SK-N-SH treated with all-trans-retinoic acid at 6 μM for 48 hours (cell line): ENCODE data around the gene FAT1.

Source experiments
- ATAC-seq: fragments of 200-7000 bp; cut with Tn5 transposase; 3 replicates; pipeline ENCODE4 v1.9.1; 2020; ENCODE audit warnings: mild to moderate bottlenecking, moderate library complexity
- ARNTL ChIP-seq: fragments of 450-650 bp; formaldehyde crosslinking; IDR thresholded peaks from 2 replicates; pipeline ENCODE4 v1.5.0; 2020; ENCODE audit warnings: low read depth, mild to moderate bottlenecking, moderate library complexity, borderline replicate concordance
- ESRRG ChIP-seq: fragments of 250-450 bp; sonication (Bioruptor Pico); IDR thresholded peaks from 2 replicates; pipeline ENCODE4 v1.6.1; 2021; ENCODE audit warnings: mild to moderate bottlenecking
- OSR1 ChIP-seq: fragments of 250-450 bp; sonication (Bioruptor Pico); IDR thresholded peaks from 2 replicates; pipeline ENCODE4 v1.8.0; 2022; ENCODE audit warnings: moderate library complexity, mild to moderate bottlenecking, inconsistent platforms
- PATZ1 ChIP-seq: fragments of 250-450 bp; sonication (Bioruptor Pico); IDR thresholded peaks from 2 replicates; pipeline ENCODE4 v1.8.0; 2020; ENCODE audit warnings: mild to moderate bottlenecking, moderate library complexity, borderline replicate concordance
- SNAI2 ChIP-seq: fragments of 250-450 bp; sonication (Bioruptor Pico); IDR thresholded peaks from 2 replicates; pipeline ENCODE4 v1.5.0; 2020; ENCODE audit warnings: mild to moderate bottlenecking, moderate library complexity
- TOX ChIP-seq: fragments of 250-450 bp; sonication (Bioruptor Pico); IDR thresholded peaks from 2 replicates; pipeline ENCODE4 v1.8.0; 2021; ENCODE audit warnings: mild to moderate bottlenecking, moderate library complexity, borderline replicate concordance
- TSHZ2 ChIP-seq: fragments of 250-450 bp; sonication (Bioruptor Pico); IDR thresholded peaks from 2 replicates; pipeline ENCODE4 v1.5.0; 2020; ENCODE audit warnings: mild to moderate bottlenecking, moderate library complexity
- ZC3H10 ChIP-seq: fragments of 250-450 bp; sonication (Bioruptor Pico); IDR thresholded peaks from 2 replicates; pipeline ENCODE4 v1.5.1; 2021; ENCODE audit warnings: mild to moderate bottlenecking, moderate library complexity
- ZNF8 ChIP-seq: fragments of 450-650 bp; formaldehyde crosslinking; IDR thresholded peaks from 2 replicates; pipeline ENCODE4 v1.5.0; 2020; ENCODE audit warnings: mild to moderate bottlenecking, moderate library complexity
- TF ChIP-seq, protein P1 (sequence below): fragments of 250-450 bp; sonication (Bioruptor Pico); IDR thresholded peaks from 2 replicates; pipeline ENCODE4 v1.5.1; 2021; ENCODE audit warnings: mild to moderate bottlenecking, moderate library complexity
- TF ChIP-seq, protein P2 (sequence below): fragments of 250-450 bp; sonication (Bioruptor Pico); IDR thresholded peaks from 2 replicates; pipeline ENCODE4 v1.5.1; 2020; ENCODE audit warnings: low read depth, mild to moderate bottlenecking, moderate library complexity
- TF ChIP-seq, protein P3 (sequence below): fragments of 250-450 bp; sonication (Bioruptor Pico); IDR thresholded peaks from 2 replicates; pipeline ENCODE4 v1.8.0; 2021; ENCODE audit warnings: low read depth, mild to moderate bottlenecking, moderate library complexity, borderline replicate concordance

FAT1 gene

GRCh38 chr4:186657764-186658163, 65.9 kb downstream of the FAT1 start:
- TF ChIP-seq PATZ1 (CRISPR knock-in tag), result no peak
- TF ChIP-seq, protein P1, sequence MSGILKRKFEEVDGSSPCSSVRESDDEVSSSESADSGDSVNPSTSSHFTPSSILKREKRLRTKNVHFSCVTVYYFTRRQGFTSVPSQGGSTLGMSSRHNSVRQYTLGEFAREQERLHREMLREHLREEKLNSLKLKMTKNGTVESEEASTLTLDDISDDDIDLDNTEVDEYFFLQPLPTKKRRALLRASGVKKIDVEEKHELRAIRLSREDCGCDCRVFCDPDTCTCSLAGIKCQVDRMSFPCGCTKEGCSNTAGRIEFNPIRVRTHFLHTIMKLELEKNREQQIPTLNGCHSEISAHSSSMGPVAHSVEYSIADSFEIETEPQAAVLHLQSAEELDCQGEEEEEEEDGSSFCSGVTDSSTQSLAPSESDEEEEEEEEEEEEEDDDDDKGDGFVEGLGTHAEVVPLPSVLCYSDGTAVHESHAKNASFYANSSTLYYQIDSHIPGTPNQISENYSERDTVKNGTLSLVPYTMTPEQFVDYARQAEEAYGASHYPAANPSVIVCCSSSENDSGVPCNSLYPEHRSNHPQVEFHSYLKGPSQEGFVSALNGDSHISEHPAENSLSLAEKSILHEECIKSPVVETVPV (CRISPR knock-in tag), result no peak
- TF ChIP-seq, protein P2, sequence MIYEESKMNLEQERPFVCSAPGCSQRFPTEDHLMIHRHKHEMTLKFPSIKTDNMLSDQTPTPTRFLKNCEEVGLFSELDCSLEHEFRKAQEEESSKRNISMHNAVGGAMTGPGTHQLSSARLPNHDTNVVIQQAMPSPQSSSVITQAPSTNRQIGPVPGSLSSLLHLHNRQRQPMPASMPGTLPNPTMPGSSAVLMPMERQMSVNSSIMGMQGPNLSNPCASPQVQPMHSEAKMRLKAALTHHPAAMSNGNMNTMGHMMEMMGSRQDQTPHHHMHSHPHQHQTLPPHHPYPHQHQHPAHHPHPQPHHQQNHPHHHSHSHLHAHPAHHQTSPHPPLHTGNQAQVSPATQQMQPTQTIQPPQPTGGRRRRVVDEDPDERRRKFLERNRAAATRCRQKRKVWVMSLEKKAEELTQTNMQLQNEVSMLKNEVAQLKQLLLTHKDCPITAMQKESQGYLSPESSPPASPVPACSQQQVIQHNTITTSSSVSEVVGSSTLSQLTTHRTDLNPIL (CRISPR knock-in tag), result no peak
- no peak for TF ChIP-seq ARNTL
- TF ChIP-seq, protein P3, sequence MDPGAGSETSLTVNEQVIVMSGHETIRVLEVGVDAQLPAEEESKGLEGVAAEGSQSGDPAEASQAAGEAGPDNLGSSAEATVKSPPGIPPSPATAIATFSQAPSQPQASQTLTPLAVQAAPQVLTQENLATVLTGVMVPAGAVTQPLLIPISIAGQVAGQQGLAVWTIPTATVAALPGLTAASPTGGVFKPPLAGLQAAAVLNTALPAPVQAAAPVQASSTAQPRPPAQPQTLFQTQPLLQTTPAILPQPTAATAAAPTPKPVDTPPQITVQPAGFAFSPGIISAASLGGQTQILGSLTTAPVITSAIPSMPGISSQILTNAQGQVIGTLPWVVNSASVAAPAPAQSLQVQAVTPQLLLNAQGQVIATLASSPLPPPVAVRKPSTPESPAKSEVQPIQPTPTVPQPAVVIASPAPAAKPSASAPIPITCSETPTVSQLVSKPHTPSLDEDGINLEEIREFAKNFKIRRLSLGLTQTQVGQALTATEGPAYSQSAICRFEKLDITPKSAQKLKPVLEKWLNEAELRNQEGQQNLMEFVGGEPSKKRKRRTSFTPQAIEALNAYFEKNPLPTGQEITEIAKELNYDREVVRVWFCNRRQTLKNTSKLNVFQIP, result no peak
- no peak for TF ChIP-seq ZNF8
- no peak; the same call in 2 of the 3 replicates for ATAC-seq

DNA sequence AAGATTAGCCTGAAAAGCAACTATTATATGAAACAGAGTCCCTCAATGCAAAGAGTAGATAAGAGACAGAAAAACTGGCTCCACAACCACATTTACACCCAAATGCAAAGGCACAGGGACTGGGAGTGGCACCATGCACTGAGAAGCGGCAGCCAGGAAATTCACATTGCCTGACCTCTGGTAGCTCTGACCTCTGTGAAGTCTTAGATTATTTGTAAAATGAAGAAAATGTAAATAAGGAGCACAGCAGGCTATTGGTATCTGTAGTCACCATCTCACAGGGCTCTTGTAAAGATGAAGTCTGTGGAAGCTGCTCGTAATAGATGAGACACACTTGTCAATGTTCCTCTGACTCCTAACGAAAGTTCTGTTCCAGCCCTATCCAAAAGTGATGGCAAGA, 69.7 kb downstream of the FAT1 start:
- TF ChIP-seq TSHZ2 (CRISPR knock-in tag), result no peak
- ATAC-seq, result no peak

DNA sequence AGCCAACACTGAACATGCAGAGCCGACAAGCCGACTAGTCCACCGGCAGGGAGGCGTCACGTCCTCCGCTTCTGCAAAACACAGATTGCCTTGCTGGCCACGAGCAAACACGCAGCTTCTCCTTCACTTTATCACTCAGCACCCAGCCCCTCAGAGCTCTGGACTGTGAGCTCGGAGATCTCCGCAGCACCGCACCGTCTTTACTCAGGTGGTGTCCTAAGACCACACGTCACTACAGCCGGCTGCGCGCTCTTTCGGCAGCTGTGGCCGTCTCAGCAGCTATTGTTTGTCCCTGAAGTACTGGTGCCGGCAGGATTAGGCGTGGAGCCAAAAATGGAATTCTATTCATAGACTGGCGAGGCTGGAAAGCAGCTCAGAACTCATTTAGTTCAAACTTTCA, 72.0 kb downstream of the FAT1 start:
- no peak for TF ChIP-seq PATZ1 (CRISPR knock-in tag)
- no peak for TF ChIP-seq ZC3H10 (CRISPR knock-in tag)
- TF ChIP-seq TOX (CRISPR knock-in tag), result no peak
- no peak for TF ChIP-seq ESRRG (CRISPR knock-in tag)
- TF ChIP-seq, all 23 proteins: peak for 0
- ATAC-seq, result no peak

DNA sequence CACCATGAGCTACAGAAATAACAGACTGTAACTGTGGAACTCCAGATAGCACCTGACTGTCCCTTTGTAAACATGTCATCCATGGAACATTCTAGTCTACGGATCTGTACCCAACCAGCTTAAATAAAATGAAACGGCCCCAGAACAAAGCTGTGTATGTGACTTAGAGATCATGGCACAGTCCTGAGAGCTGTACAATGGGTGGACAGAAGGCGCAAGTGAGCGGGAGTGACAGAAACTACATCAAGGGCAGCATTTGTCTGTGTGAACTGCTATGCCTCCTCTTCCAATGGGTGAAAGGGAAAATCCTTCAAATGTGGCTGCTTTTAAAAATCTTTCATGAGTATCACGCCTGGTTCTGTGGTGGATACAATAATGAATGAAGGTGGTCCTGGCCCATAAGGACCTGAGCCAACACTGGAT, 72.5 kb downstream of the FAT1 start:
- TF ChIP-seq ZNF8, result no peak
- TF ChIP-seq, protein P3, result no peak
- TF ChIP-seq, protein P1 (CRISPR knock-in tag), result no peak
- no peak for TF ChIP-seq OSR1 (CRISPR knock-in tag)
- TF ChIP-seq SNAI2 (CRISPR knock-in tag), result no peak
- TF ChIP-seq, all 23 proteins: peak for 0
- no peak for ATAC-seq
